ENCODE results near the gene TRIM74.
"Not testable (repeated sequence)": the region's sequence is repeated elsewhere in the genome, so short reads cannot be mapped to it uniquely, and the experiment has no call there.

- not testable (repeated sequence) for TF ChIP-seq ZNF565 (CRISPR knock-in tag; conservative IDR thresholded peaks at IDR 0.05; ENCODE audit: low read depth); CSDC2 (CRISPR knock-in tag; IDR thresholded peaks at IDR 0.05); ZNF8 (CRISPR knock-in tag; IDR thresholded peaks at IDR 0.05); PPARA (CRISPR knock-in tag; IDR thresholded peaks at IDR 0.05; ENCODE audit: borderline replicate concordance); OSR1 (CRISPR knock-in tag; IDR thresholded peaks at IDR 0.05); ZFP30 (CRISPR knock-in tag; IDR thresholded peaks at IDR 0.05)
- TF ChIP-seq, protein P1, sequence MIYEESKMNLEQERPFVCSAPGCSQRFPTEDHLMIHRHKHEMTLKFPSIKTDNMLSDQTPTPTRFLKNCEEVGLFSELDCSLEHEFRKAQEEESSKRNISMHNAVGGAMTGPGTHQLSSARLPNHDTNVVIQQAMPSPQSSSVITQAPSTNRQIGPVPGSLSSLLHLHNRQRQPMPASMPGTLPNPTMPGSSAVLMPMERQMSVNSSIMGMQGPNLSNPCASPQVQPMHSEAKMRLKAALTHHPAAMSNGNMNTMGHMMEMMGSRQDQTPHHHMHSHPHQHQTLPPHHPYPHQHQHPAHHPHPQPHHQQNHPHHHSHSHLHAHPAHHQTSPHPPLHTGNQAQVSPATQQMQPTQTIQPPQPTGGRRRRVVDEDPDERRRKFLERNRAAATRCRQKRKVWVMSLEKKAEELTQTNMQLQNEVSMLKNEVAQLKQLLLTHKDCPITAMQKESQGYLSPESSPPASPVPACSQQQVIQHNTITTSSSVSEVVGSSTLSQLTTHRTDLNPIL (CRISPR knock-in tag; IDR thresholded peaks at IDR 0.05; ENCODE audit: low read depth): not testable (repeated sequence)
These were observed 12.8 kb upstream of the TRIM74 start for GRCh38 chr7:72982084-72982483.
